ENCODE results near the gene STK16. TPM values are rescaled to one million over a fixed set of nuclear protein-coding genes. Genes with fewer than 3 reads are reported as not detected.
A peak's percentile ranks its signal among the peaks of the same experiment; 100 is the strongest.

STK16 gene
- total and polyA plus RNA-seq, 2 of the 13 experiments (the other 11 are each of a cell fraction or from before 2014, with no cell fraction given) = 28.0 to 50.9 TPM

- TF ChIP-seq JARID2 (CRISPR knock-in tag; IDR thresholded peaks at IDR 0.05; ENCODE audit: insufficient replicate concordance) = peak; percentile 58
- TF ChIP-seq RARA (CRISPR knock-in tag; IDR thresholded peaks at IDR 0.05) = no peak; the same call in 1 of the 2 replicates
- TF ChIP-seq ZNF660 (CRISPR knock-in tag; IDR thresholded peaks at IDR 0.05; ENCODE audit: borderline replicate concordance, low read depth) = no peak
- no peak for TF ChIP-seq FOXK2 (IDR thresholded peaks at IDR 0.05)
- peak; percentile 16; the same call in 1 of the 2 replicates for TF ChIP-seq FIP1L1 (IDR thresholded peaks at IDR 0.05; ENCODE audit: borderline replicate concordance, insufficient read depth, low read depth, low read length)
- no peak for TF ChIP-seq ZNF687 (CRISPR knock-in tag; IDR thresholded peaks at IDR 0.05)
- TF ChIP-seq ELF4 (CRISPR knock-in tag; IDR thresholded peaks at IDR 0.05; ENCODE audit: borderline replicate concordance) = 0 out of 2 replicates have a peak, but pooled peaks have one; percentile 1
- no peak for TF ChIP-seq ETV5 (CRISPR knock-in tag; IDR thresholded peaks at IDR 0.05; ENCODE audit: borderline replicate concordance)
- 0 out of 2 replicates have a peak, but pooled peaks have one; percentile 6 for TF ChIP-seq ZNF232 (CRISPR knock-in tag; IDR thresholded peaks at IDR 0.05; ENCODE audit: borderline replicate concordance)
- TF ChIP-seq PITX1 (CRISPR knock-in tag; IDR thresholded peaks at IDR 0.05) = no peak
- no peak for TF ChIP-seq ZNF576 (CRISPR knock-in tag; IDR thresholded peaks at IDR 0.05)
- TF ChIP-seq ZNF253 (CRISPR knock-in tag; IDR thresholded peaks at IDR 0.05; ENCODE audit: borderline replicate concordance) = 0 out of 2 replicates have a peak, but pooled peaks have one; percentile 3
- no peak for TF ChIP-seq EP300 (IDR thresholded peaks at IDR 0.05; ENCODE audit: low read depth in 2 of 2, low read length in 2 of 2)
- TF ChIP-seq EP300 (CRISPR knock-in tag; IDR thresholded peaks at IDR 0.05; ENCODE audit: borderline replicate concordance) = no peak
- 0 out of 2 replicates have a peak, but pooled peaks have one; percentile 20 for TF ChIP-seq ATF7-NPFF (CRISPR knock-in tag; IDR thresholded peaks at IDR 0.05; ENCODE audit: low read depth)
- TF ChIP-seq ZNF10 (CRISPR knock-in tag; IDR thresholded peaks at IDR 0.05; ENCODE audit: borderline replicate concordance, low read depth) = no peak
- TF ChIP-seq ZC3H4 (CRISPR knock-in tag; IDR thresholded peaks at IDR 0.05; ENCODE audit: borderline replicate concordance) = 0 out of 2 replicates have a peak, but pooled peaks have one; percentile 14
- TF ChIP-seq TOPORS (CRISPR knock-in tag; IDR thresholded peaks at IDR 0.05) = 0 out of 2 replicates have a peak, but pooled peaks have one; percentile 23
- TF ChIP-seq MED1 (CRISPR knock-in tag; IDR thresholded peaks at IDR 0.05) = no peak
- TF ChIP-seq TEAD3 (CRISPR knock-in tag; optimal IDR thresholded peaks at IDR 0.05; ENCODE audit: borderline replicate concordance) = no peak
- no peak for TF ChIP-seq ZNF263 (CRISPR knock-in tag; IDR thresholded peaks at IDR 0.05)
- no peak; the same call in 1 of the 2 replicates for TF ChIP-seq SMYD3 (CRISPR knock-in tag; IDR thresholded peaks at IDR 0.05)
- 0 out of 2 replicates have a peak, but pooled peaks have one; percentile 49 for TF ChIP-seq KDM5A (IDR thresholded peaks at IDR 0.05; ENCODE audit: borderline replicate concordance, low read length)
Observed at GRCh38 chr2:219248845-219249202, 3.5 kb downstream of the STK16 start (continued).
